ENCODE results near the gene BUD23. TPM values are rescaled to one million over a fixed set of nuclear protein-coding genes. Genes with fewer than 3 reads are reported as not detected.

Gene BUD23
- total RNA-seq, 1 experiment from 2014 or later: 73.5 TPM

- no peaks in the 10 kb centered on the region for H3K9me3 Mint-ChIP-seq (ENCODE audit: low read depth, unreplicated experiment)
- H3K4me1 Mint-ChIP-seq (ENCODE audit: low read depth, unreplicated experiment): peaks cover 45% of the 10 kb centered on the region
- peak overlapping the region; percentile 90 for H3K4me3 Mint-ChIP-seq (ENCODE audit: low read depth, unreplicated experiment)
- DNase-seq: no peak
- peaks cover 82% of the 10 kb centered on the region for H3K36me3 Mint-ChIP-seq (ENCODE audit: insufficient read depth, unreplicated experiment)
- TSS peak; percentile 66 for BruUV-seq (replicated peaks)
- intact Hi-C loops (cut with micrococcal nuclease; ENCODE audit: unreplicated experiment): no loop called here
- CTCF ChIA-PET: interaction anchor here (1.0 to 1.5 kb wide), 3 partner anchors 30 to 90 kb away, joined by 3 to 4 read pairs (median 3); partner anchors contain the start of gene CLDN3
- H3K27me3 Mint-ChIP-seq (ENCODE audit: unreplicated experiment): no peaks in the 10 kb centered on the region
- H3K27ac Mint-ChIP-seq (ENCODE audit: unreplicated experiment): peak overlapping the region; percentile 99
- TF ChIP-seq, protein P1, sequence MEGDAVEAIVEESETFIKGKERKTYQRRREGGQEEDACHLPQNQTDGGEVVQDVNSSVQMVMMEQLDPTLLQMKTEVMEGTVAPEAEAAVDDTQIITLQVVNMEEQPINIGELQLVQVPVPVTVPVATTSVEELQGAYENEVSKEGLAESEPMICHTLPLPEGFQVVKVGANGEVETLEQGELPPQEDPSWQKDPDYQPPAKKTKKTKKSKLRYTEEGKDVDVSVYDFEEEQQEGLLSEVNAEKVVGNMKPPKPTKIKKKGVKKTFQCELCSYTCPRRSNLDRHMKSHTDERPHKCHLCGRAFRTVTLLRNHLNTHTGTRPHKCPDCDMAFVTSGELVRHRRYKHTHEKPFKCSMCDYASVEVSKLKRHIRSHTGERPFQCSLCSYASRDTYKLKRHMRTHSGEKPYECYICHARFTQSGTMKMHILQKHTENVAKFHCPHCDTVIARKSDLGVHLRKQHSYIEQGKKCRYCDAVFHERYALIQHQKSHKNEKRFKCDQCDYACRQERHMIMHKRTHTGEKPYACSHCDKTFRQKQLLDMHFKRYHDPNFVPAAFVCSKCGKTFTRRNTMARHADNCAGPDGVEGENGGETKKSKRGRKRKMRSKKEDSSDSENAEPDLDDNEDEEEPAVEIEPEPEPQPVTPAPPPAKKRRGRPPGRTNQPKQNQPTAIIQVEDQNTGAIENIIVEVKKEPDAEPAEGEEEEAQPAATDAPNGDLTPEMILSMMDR (IDR thresholded peaks at IDR 0.05; ENCODE audit: unreplicated experiment): no peak
These were observed 56.0 kb downstream of the BUD23 start for GRCh38 chr7:73739387-73739767.

DNA sequence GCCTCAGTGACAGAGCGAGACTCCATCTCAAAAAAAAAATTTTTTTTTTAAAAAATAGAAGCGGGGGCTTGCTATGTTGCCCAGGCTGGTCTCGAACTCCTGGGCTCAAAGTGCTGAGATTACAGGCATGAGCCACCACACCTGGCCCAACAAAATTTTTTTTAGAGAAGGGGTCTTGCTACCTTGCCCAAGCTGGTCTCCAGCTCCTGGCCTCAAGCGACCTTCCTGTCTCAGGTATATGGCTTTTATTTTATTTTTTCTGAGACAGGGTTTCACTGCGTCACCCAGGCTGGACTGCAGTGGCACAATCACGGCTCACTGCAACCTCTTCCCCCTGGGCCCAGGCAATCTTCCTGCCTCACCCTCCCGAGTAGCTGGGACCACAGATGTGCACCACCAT lies 56.8 kb downstream of the BUD23 start:
- Mint-ChIP-seq H3K4me3 (ENCODE audit: low read depth, unreplicated experiment) (no peak overlapping the region), H3K27me3 (ENCODE audit: unreplicated experiment) (no peaks in the 10 kb centered on the region)
- intact Hi-C loops (cut with micrococcal nuclease; ENCODE audit: unreplicated experiment): no loop called here

GRCh38 chr7:73740771-73741170 lies 57.4 kb downstream of the BUD23 start:
- Mint-ChIP-seq H3K27ac (ENCODE audit: unreplicated experiment) (peak overlapping the region; percentile 30), H3K4me3 (ENCODE audit: low read depth, unreplicated experiment) (no peak overlapping the region), H3K36me3 (ENCODE audit: insufficient read depth, unreplicated experiment) (peaks cover 77% of the 10 kb centered on the region), H3K9me3 (ENCODE audit: low read depth, unreplicated experiment) (no peaks in the 10 kb centered on the region), H3K27me3 (ENCODE audit: unreplicated experiment) (no peaks in the 10 kb centered on the region), H3K4me1 (ENCODE audit: low read depth, unreplicated experiment) (peaks cover 39% of the 10 kb centered on the region)
- intact Hi-C loops (cut with micrococcal nuclease; ENCODE audit: unreplicated experiment): no loop called here
- TF ChIP-seq, protein P1 (IDR thresholded peaks at IDR 0.05; ENCODE audit: unreplicated experiment): no peak
- BruUV-seq (replicated peaks): no TSS peak
- CTCF ChIA-PET: interaction anchor here (0.7 kb wide), 1 partner anchor 115 kb away, joined by 3 read pairs; no protein-coding TSS in a partner anchor
- no peak for DNase-seq

More for the DNA sequence above, 56.8 kb downstream of the BUD23 start:
- TF ChIP-seq, protein P1 (IDR thresholded peaks at IDR 0.05; ENCODE audit: unreplicated experiment): no peak
- CTCF ChIA-PET: no interaction called here
- Mint-ChIP-seq H3K9me3 (ENCODE audit: low read depth, unreplicated experiment) (no peaks in the 10 kb centered on the region), H3K27ac (ENCODE audit: unreplicated experiment) (peak overlapping the region; percentile 30), H3K36me3 (ENCODE audit: insufficient read depth, unreplicated experiment) (peaks cover 82% of the 10 kb centered on the region), H3K4me1 (ENCODE audit: low read depth, unreplicated experiment) (peaks cover 39% of the 10 kb centered on the region)
- DNase-seq: no peak
- no TSS peak for BruUV-seq (replicated peaks)

DNA sequence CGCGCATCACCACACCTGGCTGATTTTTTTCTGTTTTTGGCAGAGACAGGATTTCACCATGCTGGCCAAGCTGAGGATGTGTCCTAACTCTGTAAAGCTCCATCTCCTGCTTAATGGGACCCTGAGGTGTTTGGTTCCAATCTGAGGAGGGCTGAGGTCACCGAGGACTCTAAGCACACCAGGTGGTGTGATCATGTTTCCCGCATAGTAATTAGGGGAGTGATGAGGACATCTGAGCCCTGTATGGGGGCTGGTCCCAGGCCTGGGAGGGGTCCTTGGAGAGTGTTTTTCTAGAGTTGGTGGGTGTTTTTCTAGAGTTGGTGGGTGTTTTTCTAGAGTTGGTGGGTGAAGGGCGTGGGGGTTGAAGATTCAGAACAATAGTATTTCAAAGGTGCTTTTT lies 58.2 kb downstream of the BUD23 start:
- CTCF ChIA-PET: no interaction called here
- TF ChIP-seq, protein P1 (IDR thresholded peaks at IDR 0.05; ENCODE audit: unreplicated experiment): no peak
- Mint-ChIP-seq H3K4me1 (ENCODE audit: low read depth, unreplicated experiment) (peaks cover 34% of the 10 kb centered on the region), H3K27me3 (ENCODE audit: unreplicated experiment) (no peaks in the 10 kb centered on the region), H3K9me3 (ENCODE audit: low read depth, unreplicated experiment) (no peaks in the 10 kb centered on the region), H3K36me3 (ENCODE audit: insufficient read depth, unreplicated experiment) (peaks cover 73% of the 10 kb centered on the region), H3K4me3 (ENCODE audit: low read depth, unreplicated experiment) (no peak overlapping the region), H3K27ac (ENCODE audit: unreplicated experiment) (peak overlapping the region; percentile 98)
- no TSS peak for BruUV-seq (replicated peaks)
- no peak for DNase-seq
- intact Hi-C loops (cut with micrococcal nuclease; ENCODE audit: unreplicated experiment): no loop called here
